Measurements from ENCODE around the gene SDK1. TPM values are rescaled to one million over a fixed set of nuclear protein-coding genes. Genes with fewer than 3 reads are reported as not detected.

Gene SDK1
- total RNA-seq, 2 experiments from 2014 or later, result 0.25 to 0.78 TPM

GRCh38 chr7:4175346-4175973, 874.4 kb downstream of the SDK1 start:
- CTCF ChIA-PET, result no interaction called here
- intact Hi-C loops (cut with micrococcal nuclease), result no loop called here
- no peaks in the 10 kb centered on the region for H3K4me1 Mint-ChIP-seq (ENCODE audit: low read depth)

GRCh38 chr7:4177001-4177400, 875.9 kb downstream of the SDK1 start:
- Mint-ChIP-seq H3K4me1 (ENCODE audit: low read depth) (no peaks in the 10 kb centered on the region), H3K36me3 (ENCODE audit: low read depth) (no peaks in the 10 kb centered on the region), H3K4me3 (no peak overlapping the region), H3K9me3 (no peaks in the 10 kb centered on the region), H3K27me3 (no peaks in the 10 kb centered on the region), H3K27ac (no peak overlapping the region)
- ChIA-PET POLR2A (no interaction called here), CTCF (no interaction called here)
- intact Hi-C loops (cut with micrococcal nuclease), result no loop called here
- ATAC-seq (no peak), DNase-seq (no peak)
- no peak for TF ChIP-seq CTCF (IDR thresholded peaks at IDR 0.05)

More at GRCh38 chr7:4175346-4175973, 874.4 kb downstream of the SDK1 start:
- no peak for TF ChIP-seq CTCF (IDR thresholded peaks at IDR 0.05)
- Mint-ChIP-seq H3K27ac (no peak overlapping the region), H3K9me3 (no peaks in the 10 kb centered on the region), H3K4me3 (no peak overlapping the region), H3K36me3 (ENCODE audit: low read depth) (no peaks in the 10 kb centered on the region), H3K27me3 (no peaks in the 10 kb centered on the region)
- DNase-seq (no peak), ATAC-seq (no peak)
- POLR2A ChIA-PET, result interaction anchor here (1.0 to 1.1 kb wide), 2 partner anchors 11 to 12 kb away, joined by 3 read pairs; no protein-coding TSS in a partner anchor

- Mint-ChIP-seq H3K4me3 (no peak overlapping the region), H3K27me3 (no peaks in the 10 kb centered on the region), H3K4me1 (ENCODE audit: low read depth) (no peaks in the 10 kb centered on the region), H3K36me3 (ENCODE audit: low read depth) (no peaks in the 10 kb centered on the region), H3K9me3 (no peaks in the 10 kb centered on the region), H3K27ac (no peak overlapping the region)
- CTCF ChIA-PET, result no interaction called here
- no peak for TF ChIP-seq CTCF (IDR thresholded peaks at IDR 0.05)
- DNase-seq (no peak), ATAC-seq (no peak)
- POLR2A ChIA-PET, result interaction anchor here (0.6 to 0.7 kb wide), 2 partner anchors 10 to 21 kb away, joined by 3 read pairs; no protein-coding TSS in a partner anchor
- intact Hi-C loops (cut with micrococcal nuclease), result no loop called here
Measured at GRCh38 chr7:4178416-4178815, 877.4 kb downstream of the SDK1 start.

- Mint-ChIP-seq H3K36me3 (ENCODE audit: low read depth) (no peaks in the 10 kb centered on the region), H3K9me3 (no peaks in the 10 kb centered on the region), H3K4me3 (no peak overlapping the region), H3K27ac (no peak overlapping the region), H3K27me3 (no peaks in the 10 kb centered on the region), H3K4me1 (ENCODE audit: low read depth) (no peaks in the 10 kb centered on the region)
- ATAC-seq (no peak), DNase-seq (no peak)
- ChIA-PET CTCF (no interaction called here), POLR2A (interaction anchor here (0.6 kb wide), 1 partner anchor 21 kb away, joined by 3 read pairs; no protein-coding TSS in a partner anchor)
- no peak for TF ChIP-seq CTCF (IDR thresholded peaks at IDR 0.05)
- intact Hi-C loops (cut with micrococcal nuclease), result no loop called here
Measured at GRCh38 chr7:4178916-4179687, 878.0 kb downstream of the SDK1 start.

Measured in activated CD8-positive, alpha-beta T cell treated with anti-CD3 and anti-CD28 coated beads for 36 hours (primary cell).